HG02798 (cell line): Measurements from ENCODE around the gene PACSIN3.
"Not testable (repeated sequence)": the region's sequence is repeated elsewhere in the genome, so short reads cannot be mapped to it uniquely, and the experiment has no call there.

Experiments
- ATAC-seq: cut with Tn5 transposase; IDR thresholded peaks from one replicate; pipeline ENCODE4 v1.9.1; 2021; ENCODE audit warnings: mild to moderate bottlenecking; ENCODE audit not compliant: unreplicated experiment, poor library complexity

Gene PACSIN3

DNA sequence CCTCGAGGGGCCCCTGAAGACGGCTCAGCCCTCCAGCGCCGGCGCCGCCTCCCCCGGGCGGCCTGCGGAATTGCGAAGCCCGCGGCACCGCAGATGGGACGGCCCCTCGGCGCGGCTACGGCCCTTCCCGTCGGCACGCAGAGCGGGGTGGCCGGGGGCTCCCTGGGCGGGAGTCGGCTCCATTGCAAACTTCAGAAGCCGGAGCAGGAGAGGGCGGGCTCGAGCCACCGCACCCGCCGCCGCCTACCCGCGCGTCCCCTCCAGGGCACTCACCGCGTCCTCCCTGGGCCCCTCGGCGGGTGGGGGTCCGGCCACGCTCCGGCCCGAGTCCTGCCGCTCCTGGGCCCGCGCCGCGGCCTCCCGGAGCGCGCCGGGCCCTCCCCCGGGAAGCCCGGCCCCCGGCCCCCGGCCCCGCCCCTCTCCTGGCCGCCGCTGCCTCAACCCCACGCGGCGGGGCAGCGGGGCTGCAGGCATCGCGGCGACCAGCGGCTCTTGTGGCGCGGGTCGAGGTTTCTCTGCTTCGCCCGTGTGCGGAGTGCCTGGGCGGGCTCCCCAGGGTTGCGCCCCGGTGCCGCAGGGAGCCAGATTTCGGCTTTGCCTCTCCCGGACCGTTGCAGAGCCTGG is at the start of gene PACSIN3:
Gene PACSIN3, minus strand, starts transcription at position 359 of the 624 bp plus-strand sequence. CDS start 3,707 bp downstream, outside the sequence.
- peak; percentile 64 for ATAC-seq

DNA sequence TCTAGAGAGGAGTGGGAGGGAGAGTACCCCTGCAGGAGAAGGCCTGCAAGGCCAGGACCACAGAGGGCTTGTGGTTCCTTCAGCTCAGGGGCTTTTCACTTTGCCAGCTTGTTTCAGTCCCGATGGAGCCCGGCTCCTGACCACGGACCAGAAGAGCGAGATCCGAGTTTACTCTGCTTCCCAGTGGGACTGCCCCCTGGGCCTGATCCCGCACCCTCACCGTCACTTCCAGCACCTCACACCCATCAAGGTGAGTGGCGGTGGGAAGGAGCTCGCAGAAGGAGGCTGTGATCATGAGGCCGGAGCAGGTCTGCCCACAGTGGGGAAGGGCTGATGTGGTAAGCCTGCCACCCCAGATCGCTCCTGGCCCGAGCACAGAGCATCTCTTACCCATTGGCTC is 48.9 kb upstream of the PACSIN3 start:
- no peak for ATAC-seq

DNA sequence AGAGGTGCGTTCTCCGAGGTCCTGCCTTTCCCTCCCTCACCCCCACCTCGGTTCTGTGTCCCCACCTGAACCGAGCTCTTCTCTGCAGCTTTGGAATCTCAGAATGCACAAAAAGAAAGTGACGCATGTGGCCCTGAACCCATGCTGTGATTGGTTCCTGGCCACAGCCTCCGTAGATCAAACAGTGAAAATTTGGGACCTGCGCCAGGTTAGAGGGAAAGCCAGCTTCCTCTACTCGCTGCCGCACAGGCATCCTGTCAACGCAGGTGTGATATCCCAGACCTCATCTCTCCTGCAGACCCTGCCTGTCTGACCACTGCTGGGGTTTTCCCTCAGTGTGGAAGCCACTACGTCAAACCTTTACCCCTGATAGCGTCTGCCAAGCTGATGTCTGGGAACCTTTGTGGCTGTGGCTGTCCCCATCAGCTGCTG is 48.5 kb upstream of the PACSIN3 start:
- no peak for ATAC-seq

DNA sequence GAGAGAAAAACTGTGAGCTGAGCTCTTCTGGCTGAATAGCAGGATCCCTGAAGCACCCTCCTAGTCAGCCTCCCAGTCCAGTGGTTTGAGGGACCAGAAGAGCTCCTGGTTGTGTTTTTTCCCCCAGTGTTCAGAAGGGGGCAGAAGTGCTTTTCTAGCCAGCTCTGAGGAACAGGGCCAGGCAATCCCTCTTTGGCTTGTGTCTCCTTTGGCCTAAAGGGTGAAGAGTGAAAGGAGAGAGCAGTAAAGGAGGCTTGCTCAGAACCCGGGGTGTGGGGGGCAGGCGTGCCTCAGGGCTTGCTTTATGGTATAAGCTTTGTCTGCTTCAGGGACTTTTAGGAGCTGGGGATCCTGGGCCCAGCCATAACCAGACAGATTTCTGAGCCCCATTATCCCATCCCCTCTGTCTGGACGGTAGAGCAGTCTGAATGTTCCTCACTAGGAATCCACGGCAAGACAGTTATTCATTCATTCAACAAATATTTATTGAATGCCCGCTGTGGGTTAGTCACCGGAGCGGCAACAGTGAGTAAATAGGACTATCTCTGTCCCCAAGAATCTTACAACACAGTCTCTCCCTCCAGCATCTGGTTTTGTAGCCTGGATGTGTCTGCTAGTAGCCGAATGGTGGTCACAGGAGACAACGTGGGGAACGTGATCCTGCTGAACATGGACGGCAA is 47.9 kb upstream of the PACSIN3 start:
- ATAC-seq = no peak

DNA sequence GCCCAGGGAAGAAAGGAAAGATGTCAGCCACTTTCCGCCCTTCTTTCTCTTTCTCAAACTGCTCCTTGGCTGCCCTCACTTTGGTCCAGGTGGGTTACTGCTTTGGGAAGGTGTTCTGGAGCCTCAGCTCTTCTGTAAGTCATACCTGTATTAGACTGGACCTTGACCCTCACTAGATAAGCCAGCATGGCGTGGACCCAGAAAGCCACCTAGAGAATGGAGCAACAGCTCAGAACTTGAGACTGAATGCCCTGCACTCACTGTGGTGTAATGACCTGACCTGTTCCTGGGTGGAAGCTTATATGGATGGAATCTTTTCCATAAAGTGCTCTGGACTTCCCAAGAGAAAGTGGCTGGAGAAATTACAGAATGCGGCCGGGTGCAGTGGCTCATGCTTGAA is 46.8 kb upstream of the PACSIN3 start:
- no peak for ATAC-seq

DNA sequence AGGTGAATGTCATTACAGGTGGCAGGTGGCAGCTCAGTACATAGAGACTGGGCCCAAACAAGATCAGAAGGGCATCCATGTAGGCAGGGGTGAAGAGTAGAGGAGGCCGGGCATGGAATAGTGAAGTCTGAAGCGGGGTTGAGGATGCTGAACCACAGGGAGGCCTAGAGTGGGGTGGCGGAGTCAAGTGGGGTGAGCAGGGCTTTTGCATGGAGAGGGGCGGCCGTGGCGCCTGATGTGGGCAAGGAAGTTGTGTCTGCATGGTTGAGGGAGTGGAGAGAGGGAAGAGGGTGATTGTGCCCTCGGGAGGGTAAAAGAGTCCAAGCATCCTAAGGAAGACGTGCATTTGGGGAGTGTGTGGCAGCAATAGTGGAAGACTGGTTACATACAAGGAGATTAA is 42.9 kb upstream of the PACSIN3 start:
- no peak for ATAC-seq

DNA sequence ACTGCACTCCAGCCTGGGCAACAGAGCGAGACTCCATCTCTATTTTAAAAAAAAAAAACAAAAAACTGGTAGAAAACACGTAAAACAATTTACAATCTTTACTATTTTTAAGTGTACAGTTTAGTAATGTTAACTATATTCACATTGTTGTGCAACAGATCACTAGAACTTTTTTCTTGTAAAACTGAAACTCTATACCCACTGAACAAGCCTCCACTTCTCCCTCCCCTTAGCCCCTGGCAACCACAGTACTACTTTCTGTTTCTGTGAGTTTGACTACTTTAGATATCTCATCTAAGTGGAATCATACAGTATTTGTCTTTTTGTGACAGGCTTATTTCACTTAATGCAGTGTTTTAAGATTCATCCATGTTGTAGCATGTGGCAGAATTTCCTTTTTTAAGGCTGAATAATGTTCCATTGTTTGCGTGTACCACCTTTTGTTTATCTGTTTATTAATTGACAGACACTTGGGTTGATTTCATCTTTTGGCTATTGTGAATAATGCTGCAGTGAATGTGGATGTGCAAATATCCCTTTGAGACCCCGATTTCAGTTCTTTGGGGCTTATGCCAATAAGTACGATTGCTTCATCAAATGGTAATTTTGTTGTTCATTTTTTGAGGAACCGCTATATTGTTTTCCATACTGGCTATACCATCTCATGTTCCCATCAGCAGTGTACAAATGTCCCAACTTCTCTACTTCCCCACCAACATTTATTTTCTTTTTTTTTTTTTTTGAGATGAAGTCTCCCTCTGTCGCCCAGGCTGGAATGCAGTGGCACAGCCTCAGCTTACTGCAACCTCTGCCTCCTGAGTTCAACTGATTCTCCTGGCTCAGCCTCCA is 39.5 kb upstream of the PACSIN3 start:
- ATAC-seq = peak; percentile 91

DNA sequence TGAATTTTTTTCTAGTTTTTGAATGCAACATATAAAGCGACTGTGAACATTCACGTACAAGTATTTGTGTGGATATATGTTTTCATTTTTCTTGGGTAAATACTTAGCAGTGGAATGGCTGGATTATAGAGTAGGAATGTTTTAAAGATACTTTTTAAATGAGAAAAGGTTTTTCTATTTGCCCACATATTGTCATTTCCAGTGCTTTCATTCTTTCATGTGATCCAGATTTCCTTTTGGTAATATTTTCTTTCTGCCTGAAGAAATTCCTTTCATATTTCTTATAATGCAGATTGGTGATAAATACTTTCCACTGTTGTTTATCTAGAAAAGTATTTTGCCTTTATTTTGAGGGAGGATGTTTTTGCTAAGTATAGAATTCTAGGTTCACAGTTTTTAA is 36.5 kb upstream of the PACSIN3 start:
- ATAC-seq = no peak

DNA sequence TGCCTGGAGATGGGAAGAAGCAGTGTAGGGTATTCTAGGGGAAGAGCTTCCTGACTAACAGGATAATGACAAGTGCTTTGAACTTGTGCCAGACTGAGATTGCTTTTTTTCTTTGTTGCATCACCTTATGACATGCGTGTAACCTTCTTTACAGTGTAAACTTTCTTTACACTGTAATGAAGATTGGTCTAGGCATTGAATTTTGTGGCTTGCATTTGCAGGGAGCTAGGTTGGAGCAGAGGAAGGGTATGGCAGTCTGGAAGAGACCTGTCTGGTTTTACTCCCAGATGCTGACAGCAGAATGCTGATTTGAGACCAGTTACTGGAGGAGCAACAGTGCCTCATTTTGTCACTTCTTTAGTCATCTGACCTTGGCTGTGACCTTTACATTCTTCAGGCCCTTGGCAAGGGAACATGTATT is 34.2 kb upstream of the PACSIN3 start:
- ATAC-seq = no peak

DNA sequence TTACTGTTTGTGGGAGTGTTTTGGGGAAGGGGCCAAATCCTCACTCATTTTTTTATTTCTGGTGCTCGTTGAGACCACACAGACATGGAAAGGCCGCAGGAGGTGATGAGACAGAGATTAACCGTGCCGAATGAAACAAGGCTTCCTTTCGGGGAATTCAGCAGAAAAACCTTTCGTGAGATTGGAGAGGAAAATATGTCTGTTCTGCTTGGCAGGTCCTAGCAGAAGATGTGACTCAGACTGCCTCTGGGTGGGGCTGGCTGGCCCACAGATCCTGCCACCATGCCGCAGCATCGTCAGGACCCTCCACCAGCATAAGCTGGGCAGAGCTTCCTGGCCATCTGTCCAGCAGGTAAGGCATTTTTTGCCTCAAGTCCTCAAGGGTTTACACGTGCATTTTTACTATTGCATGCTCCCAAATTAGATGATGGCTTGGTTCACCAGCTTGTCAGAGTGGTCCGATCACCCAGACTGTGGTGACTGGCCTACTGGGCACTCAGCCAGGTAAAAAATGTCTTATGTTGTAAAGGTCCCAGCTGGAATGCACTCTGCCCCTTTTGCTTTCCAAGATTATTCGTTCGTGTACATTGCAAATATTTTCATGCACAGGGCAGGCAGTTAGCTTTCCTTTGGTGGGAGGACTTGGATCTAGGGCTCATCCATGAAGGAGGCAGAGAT is 30.0 kb upstream of the PACSIN3 start:
- ATAC-seq = peak; percentile 31

DNA sequence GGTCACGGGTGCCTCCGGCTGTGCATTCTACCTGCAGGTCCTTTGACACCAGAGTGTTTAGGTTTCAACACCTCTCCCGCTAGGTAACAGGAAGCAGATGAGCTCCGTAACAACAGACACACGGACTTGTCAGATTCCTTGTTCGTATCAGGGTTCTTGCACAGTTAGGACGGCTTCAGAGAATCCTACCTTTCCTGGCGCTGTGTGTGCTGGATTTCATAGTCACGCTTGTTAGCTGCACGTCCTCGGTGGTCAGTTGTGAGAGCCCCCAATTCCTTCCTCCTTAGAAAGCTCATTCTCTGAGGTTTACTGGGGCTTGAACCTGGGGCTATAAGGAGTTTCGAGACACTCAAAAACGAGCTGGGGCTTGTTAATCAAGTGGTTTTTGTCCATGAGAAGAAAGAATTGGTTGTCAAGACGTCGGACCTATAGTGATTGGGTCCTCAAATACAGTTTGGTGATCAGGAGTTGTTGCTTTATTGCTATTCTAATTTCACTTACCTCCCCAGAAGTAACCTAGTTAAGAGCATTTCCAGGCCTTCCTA is 29.2 kb upstream of the PACSIN3 start:
- no peak for ATAC-seq

DNA sequence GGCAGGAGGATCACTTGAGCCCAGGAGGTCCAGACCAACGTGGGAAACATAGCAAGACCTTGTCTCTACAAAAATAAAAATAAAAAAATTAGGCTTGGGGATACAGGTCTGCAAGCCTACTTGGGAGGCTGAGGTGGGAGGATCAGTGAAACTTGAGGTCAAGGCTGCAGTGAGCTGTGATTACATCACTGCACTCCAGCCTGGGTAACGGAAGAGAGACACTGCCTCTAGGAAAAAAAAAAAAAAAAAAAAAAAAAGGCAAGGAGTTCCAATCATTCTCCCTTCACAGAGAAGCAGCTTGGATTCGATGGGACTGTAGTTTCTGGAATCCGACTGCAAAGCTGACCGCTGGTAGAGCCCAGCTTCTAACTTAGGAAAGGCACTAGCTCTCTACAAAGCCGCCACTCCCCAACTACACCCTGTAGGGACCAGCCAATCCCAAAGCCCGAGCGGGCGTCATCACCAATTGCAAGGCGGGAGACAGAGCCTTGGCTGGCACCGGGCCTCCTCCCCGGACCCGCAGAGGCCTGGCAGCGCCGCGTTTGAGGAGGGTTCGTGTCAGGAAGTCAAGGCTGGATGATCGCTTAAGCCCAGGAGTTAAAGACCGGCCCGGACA is 27.8 kb upstream of the PACSIN3 start:
- ATAC-seq = peak; percentile 66

DNA sequence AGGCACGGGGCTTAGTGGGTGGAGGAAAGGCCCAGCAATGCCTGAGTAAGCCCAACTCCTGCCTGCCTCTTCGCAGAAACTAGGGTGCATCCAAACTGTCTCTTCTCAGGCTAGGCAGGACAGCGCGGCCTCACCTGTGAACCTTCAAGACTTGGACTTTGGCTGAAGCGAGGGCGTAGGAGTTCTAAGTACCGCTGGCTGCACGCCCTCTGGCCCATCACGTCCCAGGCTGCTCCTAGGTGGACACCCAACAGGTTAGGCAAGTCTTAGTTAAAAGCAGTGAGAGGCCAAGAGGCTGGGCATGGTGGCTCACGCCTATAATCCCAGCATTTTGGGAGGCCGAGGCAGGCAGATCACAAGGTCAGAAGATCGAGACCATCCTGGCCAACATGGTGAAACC is 26.7 kb upstream of the PACSIN3 start:
- no peak for ATAC-seq

DNA sequence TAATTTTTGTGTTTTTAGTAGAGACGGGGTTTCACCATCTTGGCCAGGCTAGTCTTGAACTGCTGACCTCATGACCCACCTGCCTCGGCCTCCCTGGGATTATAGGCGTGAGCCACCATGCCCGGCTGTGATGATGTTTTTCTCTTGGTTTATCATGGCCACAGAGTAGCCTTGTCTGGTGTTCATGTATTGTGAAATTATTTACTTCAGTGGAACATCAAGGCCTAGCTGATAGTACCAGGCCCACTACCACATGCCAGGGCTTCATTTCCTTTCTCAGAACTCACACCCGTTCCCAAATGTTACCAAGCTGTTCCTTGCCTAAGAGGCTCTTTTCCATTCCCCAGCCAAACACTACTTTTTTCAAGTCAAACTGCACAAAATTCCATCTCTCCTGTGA is 22.4 kb upstream of the PACSIN3 start:
- ATAC-seq = no peak

DNA sequence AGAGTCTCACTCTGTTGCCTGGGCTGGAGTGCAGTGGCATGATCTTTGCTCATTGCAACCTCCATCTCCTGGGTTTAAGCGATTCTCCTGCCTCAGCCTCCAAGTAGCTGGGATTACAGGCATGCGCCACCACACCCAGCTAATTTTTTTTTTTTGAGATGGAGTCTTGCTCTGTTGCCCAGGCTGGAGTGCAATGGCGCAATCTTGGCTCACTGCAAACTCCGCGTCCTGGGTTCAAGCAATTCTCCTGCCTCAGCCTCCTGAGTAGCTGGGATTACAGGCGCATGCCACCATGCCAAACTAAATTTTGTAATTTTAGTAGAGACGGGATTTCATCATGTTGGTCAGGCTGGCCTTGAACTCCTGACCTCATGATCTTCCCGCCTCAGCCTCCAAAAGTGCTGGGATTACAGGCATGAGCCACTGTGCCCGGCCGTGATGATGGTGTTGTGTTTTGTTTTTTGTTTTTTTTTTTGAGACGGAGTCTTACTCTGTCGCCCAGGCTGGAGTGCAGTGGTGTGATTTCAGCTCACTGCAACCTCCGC is 21.8 kb upstream of the PACSIN3 start:
- ATAC-seq = not testable (repeated sequence)

DNA sequence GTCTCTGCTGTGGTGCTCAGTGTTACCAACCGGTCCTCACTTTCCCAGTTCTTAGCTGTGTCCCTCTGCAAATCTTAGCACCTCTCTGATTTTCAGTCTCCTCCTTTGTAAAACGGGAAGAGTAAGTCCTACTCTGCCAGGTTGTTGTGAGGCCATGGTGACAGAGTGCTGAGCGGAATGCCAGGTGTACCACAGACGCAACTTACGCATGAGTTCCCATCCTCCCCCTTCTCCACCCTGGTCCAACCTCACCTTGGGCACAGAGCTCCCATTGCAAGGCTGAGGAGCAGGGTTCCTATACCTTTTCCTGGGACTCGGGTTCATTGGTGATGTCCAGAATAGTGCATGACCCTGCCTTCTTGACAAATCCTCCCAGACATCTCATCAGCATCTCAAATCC is 21.2 kb upstream of the PACSIN3 start:
- ATAC-seq = no peak

DNA sequence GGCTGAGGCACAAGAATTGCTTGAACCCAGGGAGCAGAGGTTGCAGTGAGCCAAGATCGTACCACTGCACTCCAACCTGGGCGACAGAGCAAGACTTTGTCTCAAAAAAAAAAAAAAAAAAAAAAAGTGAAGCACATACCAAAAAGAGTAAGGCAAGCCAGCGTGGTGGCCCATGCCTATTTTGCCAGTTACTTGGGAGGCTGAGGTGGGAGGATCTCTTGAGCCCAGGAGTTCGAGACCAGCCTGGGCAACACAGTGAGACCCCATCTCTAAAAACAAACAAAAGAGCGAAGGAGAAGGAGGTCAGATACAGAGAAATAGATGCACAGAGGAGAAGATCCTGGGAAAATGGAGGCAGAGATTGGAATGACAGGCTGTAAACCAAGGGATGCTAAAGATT is 20.3 kb upstream of the PACSIN3 start:
- ATAC-seq = not testable (repeated sequence)

DNA sequence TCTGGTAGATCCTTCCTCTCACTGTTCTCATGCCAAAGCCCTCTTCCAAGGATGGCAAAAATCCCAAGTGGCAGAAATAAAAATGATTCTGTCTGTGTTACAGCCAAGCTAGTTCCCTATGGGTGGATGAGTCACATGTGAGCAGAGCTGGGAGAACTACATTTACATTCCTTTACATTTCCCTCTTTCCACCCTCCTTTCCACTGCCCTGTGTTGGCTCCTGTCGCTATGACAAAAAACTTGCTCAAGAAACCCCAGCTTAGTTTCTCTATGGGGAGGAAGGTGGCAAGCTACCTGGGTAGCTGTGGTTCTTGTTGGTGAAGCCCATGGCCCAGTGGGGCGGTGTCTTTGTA is 18.4 kb upstream of the PACSIN3 start:
- ATAC-seq = no peak

DNA sequence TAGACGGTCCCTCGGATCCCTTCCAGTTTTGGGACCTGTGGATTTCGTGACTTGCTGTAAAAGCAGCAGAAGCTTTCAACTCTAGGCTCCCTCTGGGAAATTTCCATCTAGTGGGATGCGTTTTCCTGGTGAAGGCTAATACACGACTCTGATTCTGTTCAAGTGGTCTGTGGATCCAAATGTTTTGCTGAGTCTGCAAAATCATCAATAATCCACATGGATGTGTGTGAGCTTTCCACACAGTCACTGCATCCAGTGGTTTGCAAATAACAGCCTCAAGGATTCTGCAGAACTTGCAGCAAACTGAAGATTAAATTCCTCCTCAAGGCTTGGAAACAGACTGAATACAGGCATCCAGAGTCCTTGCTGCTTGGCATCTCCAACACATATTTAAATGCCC is 16.3 kb upstream of the PACSIN3 start:
- no peak for ATAC-seq

DNA sequence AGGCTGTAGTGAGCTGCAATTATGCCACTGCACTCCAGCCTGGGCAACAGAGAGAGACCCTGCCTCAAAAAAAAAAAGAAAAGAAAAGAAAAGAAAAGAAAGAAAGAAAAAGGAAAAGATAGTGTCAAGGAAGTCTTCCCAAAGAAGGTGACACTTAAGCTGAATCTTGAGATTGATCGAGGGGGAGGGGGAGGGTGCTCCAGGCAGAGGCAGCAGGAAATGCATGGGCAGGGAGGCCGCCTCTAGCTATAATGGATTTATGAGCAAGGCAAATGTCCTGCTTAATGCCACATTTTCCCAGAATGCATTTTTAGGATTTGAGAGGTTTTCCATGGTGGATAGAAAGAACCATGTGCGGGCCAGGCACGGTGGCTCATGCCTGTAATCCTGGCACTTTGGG is 14.8 kb upstream of the PACSIN3 start:
- ATAC-seq = no peak
